GM19438 (cell line): ENCODE data around the gene CNPY3.
"Not testable (repeated sequence)": the region's sequence is repeated elsewhere in the genome, so short reads cannot be mapped to it uniquely, and the experiment has no call there.

Source experiments
- ATAC-seq: cut with Tn5 transposase; IDR thresholded peaks from one replicate; pipeline ENCODE4 v1.9.1; 2021; ENCODE audit warnings: low read depth; ENCODE audit not compliant: unreplicated experiment

The CNPY3 gene

DNA sequence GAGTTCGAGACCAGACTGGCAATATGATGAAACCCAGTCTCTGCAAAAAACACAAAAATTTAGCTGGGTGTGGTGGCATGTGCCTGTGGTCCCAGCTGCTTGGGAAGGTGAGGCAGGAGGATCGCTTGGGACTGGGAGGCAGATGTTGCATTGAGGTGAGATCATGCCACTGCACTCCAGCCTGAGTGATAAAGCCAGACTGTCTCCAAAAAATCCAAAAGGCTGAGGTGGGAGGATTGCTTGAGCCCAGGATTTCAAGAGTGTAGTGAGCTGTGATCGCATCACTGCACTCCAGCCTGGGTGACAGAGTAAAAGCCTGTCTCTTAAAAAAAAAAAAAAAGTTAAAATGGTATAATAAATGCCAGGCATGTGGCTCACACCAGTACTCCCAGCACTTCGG, 14.7 kb upstream of the CNPY3 start:
- no peak for ATAC-seq

DNA sequence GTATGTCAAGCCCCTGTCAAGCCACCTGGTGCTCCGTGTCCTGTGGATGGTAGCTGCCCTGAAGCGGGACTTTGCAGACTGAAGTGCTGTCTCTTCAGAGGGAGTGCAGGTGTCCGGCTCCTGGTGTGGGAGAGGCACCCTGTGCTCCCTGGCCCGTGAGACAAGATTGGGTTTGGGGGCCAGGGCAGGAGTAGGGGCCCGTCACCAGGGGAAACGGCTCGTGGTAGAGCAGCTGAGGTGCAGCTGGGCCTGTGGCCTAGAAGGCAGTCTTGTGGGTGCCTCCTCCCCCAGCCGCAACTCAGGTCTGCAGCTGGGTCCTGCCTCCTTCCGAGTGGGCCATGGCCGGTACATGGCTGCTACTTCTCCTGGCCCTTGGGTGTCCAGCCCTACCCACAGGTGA, 13.5 kb upstream of the CNPY3 start, which contains the start of gene PTCRA:
TSS of gene PTCRA (plus strand) at position 322 of the 400 bp plus-strand sequence. CDS start at position 339, 17 bp downstream.
- ATAC-seq, result no peak

GRCh38 chr6:42916288-42916687, 13.0 kb upstream of the CNPY3 start:
- no peak for ATAC-seq

GRCh38 chr6:42921801-42922200, 7.5 kb upstream of the CNPY3 start:
- no peak for ATAC-seq

DNA sequence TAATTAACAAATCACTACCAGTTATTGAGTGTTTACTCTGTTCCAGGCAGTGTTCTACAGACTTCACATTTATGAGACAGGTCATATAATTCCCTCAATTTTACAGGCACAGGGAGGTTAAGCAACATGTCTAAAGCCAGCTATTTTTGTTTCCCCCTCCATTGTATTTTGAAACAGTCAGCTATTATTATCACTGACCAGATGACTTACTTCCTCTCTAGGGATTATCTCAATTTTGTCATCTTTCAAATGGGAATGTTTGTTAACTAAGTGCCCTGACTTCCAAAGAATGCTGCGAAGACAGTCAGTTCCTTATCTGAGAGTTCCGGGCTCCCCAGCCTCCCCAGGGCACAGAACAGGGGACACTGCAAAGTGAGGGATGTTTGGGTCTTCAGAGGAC, 5.6 kb upstream of the CNPY3 start:
- no peak for ATAC-seq

- no peak for ATAC-seq
Observed at GRCh38 chr6:42925248-42925857, 3.9 kb upstream of the CNPY3 start.

- peak; percentile 45 for ATAC-seq
Observed at GRCh38 chr6:42929821-42930360, 611 bp downstream of the CNPY3 start.

DNA sequence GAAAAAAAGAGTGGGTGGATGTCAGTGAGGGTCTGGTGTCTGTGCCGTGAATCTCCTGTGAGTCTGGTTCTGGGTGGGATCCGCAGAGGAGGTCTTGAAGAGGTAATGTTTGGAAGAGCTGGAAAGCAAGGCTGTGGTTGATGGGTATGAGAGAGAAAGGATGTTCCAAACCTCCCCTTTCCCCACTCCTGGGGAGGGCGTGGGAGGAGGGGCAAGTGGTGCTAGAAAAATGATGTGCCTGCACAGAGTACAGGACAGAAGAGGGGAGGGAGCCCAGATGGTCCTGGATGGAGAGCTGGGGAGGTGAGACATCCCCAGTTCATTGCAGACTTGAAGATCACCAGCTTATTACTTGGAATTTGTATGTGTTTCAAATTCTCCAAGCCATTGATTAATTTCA, 3.1 kb downstream of the CNPY3 start:
- no peak for ATAC-seq

- no peak for ATAC-seq
Observed at GRCh38 chr6:42933205-42933604, 3.9 kb downstream of the CNPY3 start.

DNA sequence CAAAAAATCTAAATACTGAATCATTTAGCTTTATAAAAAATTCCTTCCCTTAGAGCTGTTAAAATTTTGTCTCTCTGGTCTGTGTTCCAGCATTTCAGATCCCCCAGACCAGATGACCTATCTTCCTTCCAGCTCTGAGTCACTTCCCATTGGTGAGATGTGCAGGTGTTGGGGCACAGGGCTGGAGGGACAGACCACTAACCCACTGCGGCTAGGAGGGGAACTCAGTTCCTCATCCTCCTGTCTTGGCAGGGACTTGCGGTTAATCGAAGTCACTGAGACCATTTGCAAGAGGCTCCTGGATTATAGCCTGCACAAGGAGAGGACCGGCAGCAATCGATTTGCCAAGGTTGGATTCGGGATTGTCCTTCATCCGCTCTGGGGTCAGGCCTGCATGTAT, 6.0 kb downstream of the CNPY3 start:
- no peak for ATAC-seq

GRCh38 chr6:42936398-42936797, 7.1 kb downstream of the CNPY3 start:
- no peak for ATAC-seq

GRCh38 chr6:42937548-42938427, 8.5 kb downstream of the CNPY3 start:
- ATAC-seq, result no peak

DNA sequence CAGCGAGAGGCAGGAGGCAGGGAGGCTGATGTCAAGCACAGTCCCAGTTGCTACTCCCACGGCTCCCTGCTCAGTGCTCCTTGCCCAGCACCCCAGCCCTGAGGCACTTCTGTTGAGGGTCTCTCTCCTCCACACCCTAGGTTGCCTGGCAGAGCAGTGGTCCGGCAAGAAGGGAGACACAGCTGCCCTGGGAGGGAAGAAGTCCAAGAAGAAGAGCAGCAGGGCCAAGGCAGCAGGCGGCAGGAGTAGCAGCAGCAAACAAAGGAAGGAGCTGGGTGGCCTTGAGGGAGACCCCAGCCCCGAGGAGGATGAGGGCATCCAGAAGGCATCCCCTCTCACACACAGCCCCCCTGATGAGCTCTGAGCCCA, 9.1 kb downstream of the CNPY3 start:
- no peak for ATAC-seq

- no peak for ATAC-seq
Observed at GRCh38 chr6:42938987-42939809, 9.9 kb downstream of the CNPY3 start.

DNA sequence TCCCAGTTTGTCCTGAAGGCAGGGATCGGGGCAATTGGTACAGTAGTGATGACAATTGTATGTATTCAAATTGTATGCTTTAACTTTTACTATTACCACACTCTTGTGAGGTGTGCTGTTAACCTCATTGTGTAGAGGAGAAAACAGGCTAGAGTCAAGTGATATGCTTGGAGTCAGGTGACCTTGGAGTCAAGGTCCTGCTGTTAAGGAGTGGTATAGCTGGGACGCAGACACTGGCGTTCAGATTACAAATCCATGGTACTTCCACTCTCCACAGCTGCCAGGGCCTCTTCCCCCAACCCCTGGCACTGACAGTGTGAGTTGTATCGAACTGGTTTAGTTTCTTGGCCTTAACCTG, 10.5 kb downstream of the CNPY3 start:
- ATAC-seq, result no peak

GRCh38 chr6:42940493-42941045, 11.3 kb downstream of the CNPY3 start:
- no peak for ATAC-seq

DNA sequence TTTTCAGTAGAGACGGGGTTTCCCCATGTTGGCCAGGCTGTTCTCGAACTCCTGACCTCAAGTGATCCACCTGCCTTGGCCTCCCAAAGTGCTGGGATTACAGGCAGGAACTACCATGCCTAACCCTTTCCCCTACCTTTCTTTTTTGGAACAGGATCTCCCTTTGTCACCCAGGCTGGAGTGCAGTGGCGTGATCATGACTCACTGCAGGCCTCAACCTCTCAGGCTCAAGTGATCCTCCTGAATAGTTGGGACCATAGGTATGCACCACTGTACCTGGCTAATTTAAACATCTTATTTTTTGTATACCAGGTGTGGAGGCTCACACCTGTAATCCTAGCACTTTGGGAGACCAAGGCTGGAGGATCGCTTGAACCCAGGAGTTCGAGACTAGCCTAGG, 12.1 kb downstream of the CNPY3 start:
- ATAC-seq, result not testable (repeated sequence)

GRCh38 chr6:42942444-42942843, 13.2 kb downstream of the CNPY3 start:
- ATAC-seq, result no peak

DNA sequence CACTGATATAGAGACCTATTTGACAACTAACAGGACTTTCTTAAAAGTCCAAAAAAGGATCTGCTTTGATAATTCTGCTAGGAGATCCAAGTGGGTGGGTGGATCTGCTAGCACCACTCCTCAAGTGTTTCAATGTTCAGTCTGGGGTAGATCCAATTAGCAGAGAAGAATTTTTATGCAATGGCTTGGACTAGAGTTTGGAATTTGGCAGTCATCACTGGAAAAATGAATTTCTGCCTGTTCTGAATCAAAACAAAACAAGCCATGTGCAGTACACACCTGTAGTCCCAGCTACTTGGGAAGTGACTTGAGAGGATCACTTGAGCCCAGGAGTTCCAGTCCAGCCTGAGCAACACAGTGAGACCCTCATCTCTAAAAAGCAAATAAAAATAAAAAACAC, 18.7 kb downstream of the CNPY3 start:
- no peak for ATAC-seq

DNA sequence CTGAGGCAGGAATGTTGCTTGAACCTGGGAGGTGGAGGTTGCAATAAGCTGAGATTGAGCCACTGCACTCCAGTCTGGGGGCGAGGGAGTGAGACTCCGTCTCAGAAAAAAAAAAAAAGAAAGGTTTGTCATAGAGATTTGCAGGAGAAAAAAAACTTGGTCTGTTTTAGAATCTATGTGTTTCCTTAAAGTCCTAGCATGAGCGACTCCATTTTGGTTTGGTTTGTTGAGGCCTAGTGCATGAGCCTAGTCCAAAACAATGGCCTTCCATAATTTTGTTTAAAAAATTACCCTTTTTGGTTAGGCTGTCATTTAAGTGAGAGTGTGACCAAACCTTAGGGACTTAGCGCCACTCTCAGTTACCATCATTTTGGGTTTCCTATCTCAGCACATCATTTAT, 23.1 kb downstream of the CNPY3 start:
- ATAC-seq, result no peak

DNA sequence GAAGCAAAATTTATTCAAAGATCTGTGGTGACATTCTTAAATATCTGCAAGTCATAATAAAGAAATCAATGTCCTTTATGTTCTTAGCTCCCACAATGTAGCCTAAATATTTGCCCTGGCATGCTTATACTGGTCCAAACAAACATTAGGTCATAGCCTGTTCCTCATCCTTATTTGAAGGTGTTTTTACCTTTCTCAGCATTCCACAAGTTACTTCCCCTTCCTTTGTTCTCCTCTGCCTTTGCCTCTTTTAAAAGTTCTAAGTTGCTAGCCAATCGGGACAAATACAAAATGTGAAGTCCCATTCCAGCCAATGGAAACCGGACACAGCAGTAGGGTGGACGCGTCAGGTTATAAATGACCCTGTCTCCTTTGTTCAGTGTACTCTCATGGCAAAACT, 25.1 kb downstream of the CNPY3 start:
- ATAC-seq, result not testable (repeated sequence)
